NCI-H526 (cell line): ENCODE data around the gene SPATA2.
"Not testable (repeated sequence)": the region's sequence is repeated elsewhere in the genome, so short reads cannot be mapped to it uniquely, and the experiment has no call there.

ENCODE experiments used
- DNase-seq, 2 experiments: peaks; one replicate each; lab custom pipeline; 2025; lab: John Stamatoyannopoulos, UW

The SPATA2 gene

DNA sequence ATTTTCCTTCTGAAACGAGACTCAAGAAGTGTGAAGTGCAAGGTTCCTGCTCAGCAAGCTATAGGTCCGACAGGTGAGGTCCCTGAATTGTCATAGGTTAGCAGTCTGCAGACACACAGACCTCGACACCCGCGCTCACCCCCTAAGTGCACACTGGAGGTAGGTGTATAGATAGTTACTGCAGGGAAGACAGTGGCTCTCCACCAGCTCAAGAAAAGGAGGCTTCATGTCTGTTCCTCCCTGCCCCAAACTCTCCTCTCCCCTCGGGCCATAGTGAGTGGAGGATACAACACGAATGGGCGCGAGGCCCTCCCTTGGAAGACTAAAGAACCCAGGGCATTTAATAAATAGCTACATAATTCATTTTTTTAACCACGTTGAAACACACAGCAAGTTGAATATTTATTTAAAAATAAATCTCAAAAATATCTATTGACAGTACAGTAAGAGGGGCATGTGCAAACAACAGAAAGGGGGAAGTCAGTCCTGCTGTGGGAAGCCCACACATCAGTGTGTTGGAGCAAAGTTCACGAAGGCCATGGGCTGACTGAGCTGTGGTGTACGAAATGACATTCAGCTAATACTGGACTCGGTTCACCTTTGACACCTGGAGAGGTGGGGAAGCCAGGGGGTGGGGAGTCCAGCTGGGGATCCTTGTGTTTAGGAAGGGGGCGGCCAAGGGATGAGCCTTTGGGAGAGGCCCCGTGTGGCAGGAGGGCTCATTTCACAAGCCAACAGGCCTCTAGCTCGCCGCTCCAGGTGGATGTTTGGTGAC, 10.7 kb downstream of the SPATA2 start:
- DNase-seq, result no peak

DNA sequence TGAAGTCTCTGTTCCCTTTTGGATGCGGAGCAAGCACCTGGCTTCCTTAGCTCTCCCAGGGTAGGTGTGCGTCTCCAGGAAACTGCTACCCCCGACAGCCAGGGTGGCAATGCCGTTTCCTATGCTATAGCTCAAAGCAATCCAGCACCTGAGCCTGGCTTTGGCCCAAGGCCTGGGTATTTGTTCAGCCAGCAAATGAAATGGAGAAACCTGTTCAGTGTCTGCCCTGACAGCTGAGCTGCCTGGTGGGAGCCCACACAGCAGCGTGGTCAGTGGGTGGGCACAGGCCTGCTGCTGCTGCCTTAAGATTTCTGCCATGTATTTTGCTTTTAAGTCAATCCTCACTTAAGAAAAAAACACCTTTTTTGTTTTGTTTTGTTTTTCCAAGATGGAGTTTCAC, 13.7 kb downstream of the SPATA2 start:
- DNase-seq, result no peak

DNA sequence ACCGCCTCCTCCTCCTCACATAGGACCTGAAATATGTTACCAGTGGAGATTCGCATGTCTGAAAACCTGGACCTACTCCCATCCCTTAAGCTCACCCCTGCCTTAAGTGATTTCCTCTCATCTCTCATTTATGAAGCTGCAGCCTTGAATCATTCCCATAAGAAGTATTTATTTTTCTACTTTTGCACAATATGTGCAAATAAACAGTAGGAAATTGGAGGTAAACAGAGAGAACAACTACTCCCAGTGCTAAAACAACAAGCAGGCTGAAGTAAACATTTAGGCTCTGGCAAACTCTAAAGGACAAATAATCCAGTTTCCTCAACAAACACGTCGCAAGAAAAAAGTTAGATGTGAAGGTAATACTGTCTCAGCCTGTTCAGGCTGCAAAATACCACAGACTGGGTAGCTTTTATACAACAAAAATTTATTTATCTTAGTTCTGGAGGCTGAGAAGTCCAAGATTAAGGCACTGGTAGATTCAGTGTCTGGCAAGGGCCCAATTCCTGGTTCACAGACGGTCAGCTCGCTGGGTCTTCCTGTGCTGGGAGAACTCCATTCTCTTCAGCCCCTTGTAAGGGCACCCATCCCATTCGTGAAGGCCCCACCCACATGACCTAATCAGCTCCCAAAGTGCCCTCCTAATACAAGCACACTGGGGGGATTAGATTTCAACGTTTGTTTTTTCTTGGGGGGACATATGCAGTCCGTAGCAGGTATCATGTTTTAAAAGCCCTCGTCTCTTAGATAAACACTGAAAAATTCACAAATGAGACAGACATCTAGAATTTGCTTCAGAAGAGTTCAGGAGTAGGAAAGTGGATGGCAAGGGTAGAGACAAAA, 15.6 kb downstream of the SPATA2 start:
- no peak for DNase-seq

DNA sequence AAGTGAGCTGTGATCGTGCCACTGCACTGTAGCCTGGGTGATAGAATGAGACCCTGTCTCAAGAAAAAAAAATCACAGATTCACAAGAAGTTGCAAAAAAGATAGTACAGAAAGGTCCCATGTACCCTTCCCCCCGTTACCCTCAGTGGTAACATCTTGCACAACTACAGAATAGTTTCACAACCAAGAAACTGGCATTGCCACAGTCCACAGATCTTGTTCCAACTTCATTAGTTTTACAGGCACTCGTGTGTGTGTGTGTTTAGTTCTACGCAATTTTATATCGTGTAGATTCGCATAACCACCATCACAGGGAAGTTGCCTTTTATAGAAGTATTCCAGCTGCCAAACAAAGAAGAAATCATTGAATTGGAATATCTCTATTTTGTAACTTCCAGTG, 19.1 kb downstream of the SPATA2 start:
- DNase-seq, result no peak

GRCh38 chr20:49895474-49896093, 19.7 kb downstream of the SPATA2 start:
- DNase-seq, result not testable (repeated sequence)

- DNase-seq, result no peak
These were observed 21.3 kb downstream of the SPATA2 start for GRCh38 chr20:49894073-49894470.

- DNase-seq, result no peak
These were observed 21.9 kb downstream of the SPATA2 start for GRCh38 chr20:49893242-49894072.

- DNase-seq, result no peak
These were observed 22.5 kb downstream of the SPATA2 start for GRCh38 chr20:49892817-49893216.

- DNase-seq, result no peak
These were observed 23.1 kb downstream of the SPATA2 start for GRCh38 chr20:49892260-49892659.

- no peak for DNase-seq
These were observed 23.7 kb downstream of the SPATA2 start for GRCh38 chr20:49891476-49892110.

- no peak for DNase-seq
These were observed 24.6 kb downstream of the SPATA2 start for GRCh38 chr20:49890471-49891361.

- DNase-seq, result peak in 1 of 2 experiments; percentile 52
These were observed 25.4 kb downstream of the SPATA2 start for GRCh38 chr20:49889935-49890333.

DNA sequence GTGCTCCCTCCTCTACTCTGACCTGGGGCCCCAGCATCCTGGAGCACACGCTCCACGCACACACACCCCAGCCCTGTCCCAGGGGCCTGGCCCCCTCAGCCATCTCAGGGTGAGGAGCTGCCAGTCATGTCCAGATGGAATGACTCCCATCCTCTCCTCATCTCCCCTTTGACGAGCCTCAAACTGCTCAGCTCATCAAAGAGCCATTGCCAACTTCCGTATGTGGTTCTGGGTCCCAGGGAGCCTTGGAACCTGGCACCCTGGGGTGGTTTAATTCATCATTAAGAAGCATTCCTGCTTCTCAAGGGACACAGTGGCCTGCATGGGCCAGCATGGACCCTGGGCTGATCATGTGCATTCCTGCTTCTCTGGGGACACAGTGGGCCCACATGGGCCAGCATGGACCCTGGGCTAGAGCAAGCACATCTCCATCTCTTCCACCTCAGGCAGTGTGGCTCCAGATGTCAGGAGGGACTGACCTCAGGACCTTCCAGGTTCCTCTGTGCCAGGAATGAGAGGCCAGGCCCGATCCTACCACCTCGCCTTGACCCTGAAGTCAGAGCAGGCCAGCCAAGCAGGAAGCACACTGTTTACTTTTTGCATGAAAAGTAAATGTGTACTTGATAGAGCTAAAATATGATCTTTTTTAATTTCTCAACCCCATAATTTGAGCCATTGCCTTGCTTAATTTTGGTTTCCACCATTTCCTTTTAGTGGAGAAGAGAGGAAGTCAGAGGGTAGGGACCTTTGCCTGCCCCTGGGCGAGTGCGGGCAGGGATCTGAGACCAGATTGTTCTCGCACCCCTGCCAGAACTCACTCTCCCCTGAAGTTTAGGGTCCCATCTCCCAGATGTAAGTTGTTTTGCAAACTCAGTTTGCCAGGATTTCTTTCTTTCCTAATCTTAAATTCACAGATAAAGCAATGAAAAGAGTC, 26.1 kb downstream of the SPATA2 start:
- no peak for DNase-seq

DNA sequence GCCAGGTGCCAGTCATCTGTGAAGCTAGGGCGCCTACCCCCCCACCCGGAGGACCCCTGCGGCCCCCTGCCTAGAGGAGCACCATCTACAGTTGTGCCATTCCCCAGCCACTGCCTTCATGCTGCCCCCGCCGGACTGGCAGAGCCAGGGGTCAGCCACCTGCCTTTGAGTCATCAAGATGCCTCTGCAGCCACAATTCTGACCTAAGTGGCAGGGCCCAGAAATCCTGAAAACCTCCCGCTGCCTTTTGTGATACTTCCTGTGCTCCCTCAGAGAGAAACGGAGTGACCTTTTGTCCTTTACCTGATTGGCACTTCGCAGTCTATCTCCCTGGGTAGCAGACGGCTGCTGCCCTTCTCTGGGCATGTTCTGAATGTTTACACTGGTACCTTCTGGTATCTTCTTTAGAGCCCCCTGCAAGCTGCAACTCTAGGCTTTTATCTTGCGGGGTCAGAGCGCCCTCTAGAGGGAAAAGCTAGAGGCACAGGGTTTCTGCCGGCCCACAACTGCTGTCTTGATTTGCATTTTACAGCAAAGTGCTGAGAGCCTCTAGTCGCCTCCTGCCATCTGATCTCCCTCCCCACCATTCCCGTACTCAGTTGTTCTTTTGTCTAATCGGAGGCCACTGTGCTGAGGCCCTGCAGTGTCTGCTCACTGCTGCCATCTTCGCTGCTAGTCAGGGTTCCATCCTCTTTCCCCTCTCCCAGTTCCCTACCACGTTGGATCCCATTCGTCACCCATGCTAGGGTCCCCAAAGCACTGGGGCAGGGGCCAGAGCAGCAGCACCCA, 26.9 kb downstream of the SPATA2 start:
- peak; percentile 88 to 96 for DNase-seq

GRCh38 chr20:49887251-49888211, 27.8 kb downstream of the SPATA2 start:
- DNase-seq, result no peak

GRCh38 chr20:49886571-49887213, 28.6 kb downstream of the SPATA2 start:
- DNase-seq, result no peak
